ENCODE measurements around the gene MYL12B.
A peak's percentile ranks its signal among the peaks of the same experiment; 100 is the strongest.
"Not testable (repeated sequence)": the region's sequence is repeated elsewhere in the genome, so short reads cannot be mapped to it uniquely, and the experiment has no call there.

Gene MYL12B

GRCh38 chr18:3262234-3263131, 550 bp downstream of the MYL12B start:
- peak; percentile 68 for DNase-seq (ENCODE audit: low spot score)

DNA sequence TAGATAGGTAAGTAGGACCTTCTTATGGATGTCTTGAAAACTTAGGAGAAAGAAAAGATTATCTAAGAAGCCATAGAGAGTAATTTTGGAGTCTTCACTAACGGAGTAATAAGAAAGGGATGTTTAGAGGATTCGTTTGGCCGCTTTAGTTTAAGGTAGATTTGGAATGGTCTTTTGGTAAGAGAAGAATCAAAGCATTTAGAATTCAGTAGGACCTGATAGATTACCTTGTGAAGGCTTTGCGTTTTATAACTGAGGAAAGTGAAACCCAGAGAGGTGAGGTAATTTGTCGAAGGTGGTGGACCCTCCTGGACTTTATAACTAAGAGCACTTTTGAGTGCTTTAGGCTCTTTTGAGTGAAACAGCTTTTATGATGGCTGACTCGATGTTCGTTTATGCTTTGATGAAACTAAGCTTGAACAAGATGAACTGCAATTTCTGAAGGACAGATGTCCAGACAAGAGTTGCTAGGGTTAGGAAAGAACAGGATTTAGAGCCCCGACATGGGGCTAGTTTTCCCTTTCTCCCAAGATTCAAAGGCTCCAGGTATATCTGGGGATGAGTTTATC, 1.3 kb downstream of the MYL12B start:
- no peak for DNase-seq (ENCODE audit: low spot score)

DNA sequence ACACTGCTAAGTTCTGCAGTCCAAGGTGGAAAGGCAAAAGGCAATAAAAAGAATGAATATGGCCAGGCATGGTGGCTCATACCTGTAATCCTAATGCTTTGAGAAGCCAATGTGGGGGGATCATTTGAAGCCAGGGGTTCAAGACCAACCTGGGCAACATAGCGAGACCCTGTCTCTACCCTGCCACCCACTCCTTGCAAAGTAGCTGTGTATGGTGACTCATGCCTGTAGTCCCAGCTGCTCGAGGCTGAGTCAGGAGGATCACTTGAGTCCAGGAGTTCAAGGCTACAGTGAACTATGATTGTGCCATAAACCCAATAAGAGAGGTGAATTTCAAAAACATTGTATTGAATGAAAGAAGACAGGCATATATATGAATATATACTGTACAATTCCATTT, 2.4 kb downstream of the MYL12B start:
- DNase-seq (ENCODE audit: low spot score), result no peak

DNA sequence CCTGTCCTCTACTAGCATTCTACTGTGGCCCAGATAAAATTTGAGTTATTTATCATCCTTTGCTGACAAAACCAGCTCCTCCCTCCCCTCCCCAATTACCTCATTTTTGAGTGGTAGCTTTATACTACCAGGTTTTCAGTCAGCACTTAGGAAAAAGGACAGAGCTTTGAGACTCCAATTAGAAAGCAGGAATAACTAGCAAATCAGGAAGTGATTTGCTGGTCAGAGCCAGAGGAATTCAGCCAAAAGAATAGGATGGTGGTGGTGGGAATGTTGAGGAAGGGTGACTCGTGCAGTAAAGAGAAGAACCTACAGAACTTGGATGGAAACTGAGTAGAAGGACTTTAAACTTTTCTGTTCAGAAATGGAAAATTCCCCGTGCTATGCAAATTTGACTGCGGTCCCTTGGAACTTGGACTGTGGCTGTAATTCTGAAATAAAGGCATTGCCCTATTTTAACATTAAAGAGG, 3.7 kb downstream of the MYL12B start:
- no peak for DNase-seq (ENCODE audit: low spot score)

DNA sequence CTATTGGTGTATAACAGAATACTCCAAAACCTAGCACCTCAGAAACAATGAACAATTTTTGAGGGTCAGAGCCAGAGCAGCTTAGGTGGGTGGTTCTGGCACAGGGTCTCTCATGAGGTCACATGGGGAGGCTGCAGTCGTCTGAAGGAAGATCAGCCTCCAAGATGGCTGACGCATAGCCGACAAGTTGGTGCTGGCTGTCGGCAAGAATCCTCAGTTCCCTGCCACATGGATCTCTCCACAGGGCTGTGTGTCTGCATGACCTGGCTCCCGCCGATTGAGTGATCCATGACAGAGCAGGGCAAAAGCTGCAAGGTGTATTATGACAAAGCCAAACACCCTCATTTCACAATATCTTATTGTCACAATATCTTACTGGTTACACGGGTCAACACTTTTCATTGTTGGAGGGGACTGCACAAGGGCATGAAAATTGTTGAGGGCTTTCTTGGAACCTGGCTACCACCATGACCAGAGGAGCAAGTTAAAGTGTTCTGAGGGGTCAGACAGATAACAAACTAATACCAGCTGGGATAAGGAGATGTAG, 4.2 kb downstream of the MYL12B start:
- no peak for DNase-seq (ENCODE audit: low spot score)

DNA sequence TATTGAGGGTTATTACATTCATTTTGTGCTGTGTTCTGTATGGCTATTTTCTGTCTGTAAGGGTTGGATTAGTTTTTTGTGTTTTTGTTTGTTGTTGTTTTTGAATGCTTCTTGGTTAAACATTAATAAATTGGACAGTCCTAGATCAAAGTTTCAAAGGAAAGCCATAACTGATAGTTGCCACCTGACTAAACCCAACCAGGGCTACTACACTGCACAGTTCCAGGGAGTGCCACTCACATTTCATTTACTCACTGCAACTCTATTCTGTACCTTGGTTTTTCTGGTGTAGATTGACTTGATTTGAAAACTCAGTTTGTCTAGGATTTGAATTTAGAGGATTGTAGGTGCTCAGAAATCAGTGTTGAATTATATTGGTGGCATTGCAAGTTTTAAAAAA, 6.4 kb downstream of the MYL12B start:
- no peak for DNase-seq (ENCODE audit: low spot score)

GRCh38 chr18:3269241-3269913, 7.4 kb downstream of the MYL12B start:
- no peak for DNase-seq (ENCODE audit: low spot score)

GRCh38 chr18:3269914-3270299, 8.0 kb downstream of the MYL12B start:
- DNase-seq (ENCODE audit: low spot score), result no peak

GRCh38 chr18:3273042-3273441, 11.1 kb downstream of the MYL12B start:
- no peak for DNase-seq (ENCODE audit: low spot score)

- not testable (repeated sequence) for DNase-seq (ENCODE audit: low spot score)
Observed at GRCh38 chr18:3277643-3278213, 15.8 kb downstream of the MYL12B start.

- no peak for DNase-seq (ENCODE audit: low spot score)
Observed at GRCh38 chr18:3279201-3280185, 17.6 kb downstream of the MYL12B start.

- no peak for DNase-seq (ENCODE audit: low spot score)
Observed at GRCh38 chr18:3281456-3282400, 19.8 kb downstream of the MYL12B start.

- no peak for DNase-seq (ENCODE audit: low spot score)
Observed at GRCh38 chr18:3283253-3283863, 21.4 kb downstream of the MYL12B start.

DNA sequence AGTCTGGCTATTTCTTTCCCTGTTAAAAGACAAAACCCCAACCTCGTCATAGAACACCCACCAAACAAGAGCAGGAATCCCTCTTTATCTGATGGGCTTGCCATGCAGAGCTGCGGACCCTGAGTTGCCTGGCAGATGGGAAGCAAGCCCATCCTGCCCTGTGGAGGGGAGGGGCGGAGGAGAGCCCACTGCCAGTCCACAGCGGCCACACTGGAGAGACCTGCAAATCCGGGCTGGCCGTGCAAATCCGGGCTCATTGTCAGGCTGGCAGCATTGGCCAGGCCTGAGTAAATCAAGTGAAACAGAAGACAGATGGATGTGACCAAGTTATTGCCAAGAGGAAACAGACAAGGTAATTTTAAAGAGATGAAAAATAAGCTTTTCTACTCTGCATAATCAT, 22.0 kb downstream of the MYL12B start:
- DNase-seq (ENCODE audit: low spot score), result no peak

DNA sequence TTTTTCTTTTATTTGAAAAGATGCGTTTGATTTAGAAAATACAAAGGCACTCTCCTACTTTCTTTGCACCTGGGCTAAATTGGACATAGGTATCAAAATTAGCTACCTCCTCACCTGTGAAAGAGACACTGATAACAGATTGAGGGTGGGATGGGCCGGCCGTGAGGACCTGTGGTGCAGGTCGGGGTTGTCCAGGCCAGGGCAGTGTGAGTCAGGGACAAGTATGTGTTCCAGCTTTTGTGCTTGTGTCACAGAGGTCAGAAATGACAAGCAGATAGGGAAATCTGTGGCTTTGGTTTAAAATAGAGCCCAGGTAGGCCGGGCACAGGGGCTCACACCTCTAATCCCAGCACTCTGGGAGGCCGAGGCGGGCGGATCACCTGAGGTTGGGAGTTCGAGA, 22.6 kb downstream of the MYL12B start:
- DNase-seq (ENCODE audit: low spot score), result no peak

DNA sequence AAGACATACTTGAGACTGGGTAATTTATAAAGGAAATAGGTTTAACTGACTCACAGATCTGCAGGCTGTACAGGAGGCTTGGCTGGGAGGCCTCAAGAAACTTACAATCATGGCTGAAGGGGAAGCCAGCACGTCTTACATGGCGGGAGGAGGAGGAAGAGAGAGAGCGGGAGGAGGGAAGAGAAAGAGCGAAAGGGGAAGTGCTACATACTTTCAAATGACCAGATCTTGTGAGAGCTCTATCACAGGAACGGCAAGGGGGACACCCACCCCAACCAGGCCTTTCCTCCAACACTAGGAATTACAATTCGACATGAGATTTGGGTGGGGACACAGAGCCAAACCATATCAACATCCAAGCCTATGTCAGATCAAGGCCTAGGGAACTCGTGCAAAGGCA, 24.2 kb downstream of the MYL12B start:
- no peak for DNase-seq (ENCODE audit: low spot score)

GRCh38 chr18:3293196-3293951, 31.4 kb downstream of the MYL12B start:
- no peak for DNase-seq (ENCODE audit: low spot score)

GRCh38 chr18:3294435-3295080, 32.6 kb downstream of the MYL12B start:
- DNase-seq (ENCODE audit: low spot score), result no peak

Data from left forelimb (tissue), 1 donor.